ENCODE measurements around the gene DNER. TPM values are rescaled to one million over a fixed set of nuclear protein-coding genes. Genes with fewer than 3 reads are reported as not detected.

The DNER gene
- total and polyA plus RNA-seq, 2 of the 4 experiments (the other 2 are of a cell fraction) = under 0.01 to 0.14 TPM

- Histone ChIP-seq H3K79me1 (ENCODE audit: low read depth in 1 of 2, low read length in 2 of 2) (no peaks in the 10 kb centered on the region), H4K5ac (ENCODE audit: low read depth, low read length) (no peak overlapping the region), H3K4me3 (ENCODE audit: insufficient read depth, low read depth, low read length) (no peak overlapping the region), H3K4me2 (ENCODE audit: low read depth, low read length) (no peak overlapping the region), H3K9ac (ENCODE audit: low read depth, low read length) (no peak overlapping the region), H3K14ac (replicated peaks; ENCODE audit: low read depth, low read length) (no peak overlapping the region), H3K27ac (ENCODE audit: insufficient read depth, low read length) (no peak overlapping the region), H2AK5ac (ENCODE audit: low read depth, low read length) (no peak overlapping the region), H3K9me1 (ENCODE audit: insufficient read depth, low read length) (no peaks in the 10 kb centered on the region), H3K4ac (ENCODE audit: low read depth, low read length) (no peak overlapping the region), H3K4me1 (ENCODE audit: control insufficient read depth, insufficient read depth, low read length) (no peaks in the 10 kb centered on the region), H4K8ac (ENCODE audit: low read depth in 2 of 2, low read length in 2 of 2) (no peak overlapping the region), H4K91ac (ENCODE audit: insufficient read depth, low read depth, low read length) (no peak overlapping the region), H2BK15ac (ENCODE audit: low read depth, low read length) (no peak overlapping the region), H2AK9ac (replicated peaks; ENCODE audit: low read depth, low read length, poor library complexity) (no peak overlapping the region), H2AFZ (replicated peaks; ENCODE audit: low read length, poor library complexity) (no peak overlapping the region), H3K23ac (ENCODE audit: low read depth, low read length) (no peak overlapping the region), H3K36me3 (ENCODE audit: control insufficient read depth, insufficient read depth, low read length) (no peaks in the 10 kb centered on the region), H3K56ac (ENCODE audit: extremely low read depth, insufficient read depth, low read length) (no peak overlapping the region), H3K27me3 (ENCODE audit: control insufficient read depth, insufficient read depth, low read length) (no peaks in the 10 kb centered on the region), H2BK5ac (ENCODE audit: low read depth, low read length, poor library complexity, severe bottlenecking) (no peak overlapping the region), H3K9me3 (ENCODE audit: control insufficient read depth, insufficient read depth, low read length) (peaks cover 8% of the 10 kb centered on the region), H2BK20ac (ENCODE audit: low read depth, low read length) (no peak overlapping the region), H3K18ac (ENCODE audit: low read depth, low read length) (no peak overlapping the region), H4K20me1 (ENCODE audit: insufficient read depth, low read length) (no peaks in the 10 kb centered on the region), H2BK120ac (ENCODE audit: low read depth, low read length) (no peak overlapping the region)
- ChIA-PET CTCF (no interaction called here), POLR2A (ENCODE audit: unreplicated experiment) (no interaction called here)
- ATAC-seq (ENCODE audit: low read depth) = no peak
- in situ Hi-C loops (cut with MboI; ENCODE audit: low sequenced_read_pairs) = no loop called here
- no peak for DNase-seq
- no CpG with 5 or more reads among the region's 1 CpG for WGBS, 2 experiments (ENCODE audit: extremely low coverage in 2 of 2, insufficient read length in 1 of 2)
- intact Hi-C loops (cut with micrococcal nuclease) = no loop called here
- dilution Hi-C loops (cut with HindIII; ENCODE audit: low sequenced_read_pairs, unreplicated experiment) = no loop called here
- TF ChIP-seq RAD21 (IDR thresholded peaks at IDR 0.05; ENCODE audit: low read length) (no peak), CEBPB (IDR thresholded peaks at IDR 0.05; ENCODE audit: low read depth, low read length) (no peak), USF2 (IDR thresholded peaks at IDR 0.05; ENCODE audit: low read depth, low read length) (no peak), BHLHE40 (IDR thresholded peaks at IDR 0.05; ENCODE audit: low read depth, low read length) (no peak), NFE2L2 (IDR thresholded peaks at IDR 0.05; ENCODE audit: low read depth, low read length) (no peak), POLR2A (IDR thresholded peaks at IDR 0.05; ENCODE audit: low read depth, low read length) (no peak)
- no TSS peak for BruUV-seq (replicated peaks)
Measured at GRCh38 chr2:229559986-229560385, 154.4 kb downstream of the DNER start.

Measured in IMR-90 (cell line).